Transverse colon (tissue), 4 donors: ENCODE data around the gene INTS7. TPM values are rescaled to one million over a fixed set of nuclear protein-coding genes. Genes with fewer than 3 reads are reported as not detected.

Experiments used
- DNase-seq: peaks from one replicate; pipeline ENCODE4 v3.0.0-alpha.2; 2019
- H3K27ac ChIP-seq, 4 donors: fragments of 200-600 bp; sonication (generic); 2 replicates each; pipeline ENCODE4 v1.5.1; 2016 to 2018; ENCODE audit warnings: inconsistent platforms in 4 of 4
- H3K27me3 ChIP-seq: fragments of 200-600 bp; sonication (generic); 2 replicates; pipeline ENCODE4 v1.5.1; 2017; ENCODE audit warnings: inconsistent platforms
- H3K36me3 ChIP-seq, 4 donors: fragments of 200-600 bp; sonication (generic); 2 replicates each; pipeline ENCODE4 v1.5.1; 2017 to 2019; ENCODE audit warnings: inconsistent platforms in 4 of 4
- H3K4me1 ChIP-seq, 4 donors: fragments of 200-600 bp; sonication (generic); 2 replicates each; pipeline ENCODE4 v1.5.1; 2017 to 2020; ENCODE audit warnings: inconsistent platforms in 4 of 4
- H3K4me3 ChIP-seq, 4 donors: fragments of 200-600 bp; sonication (generic); 1 replicate in 1 of 4; 2 replicates in 3 of 4; pipeline versions ENCODE4 v1.5.1 to v1.6.1; 2017 to 2019; ENCODE audit warnings: inconsistent platforms in 4 of 4
- H3K9me3 ChIP-seq, 2 donors: fragments of 200-600 bp; sonication (generic); 2 replicates each; pipeline ENCODE4 v1.5.1; 2017 to 2019; ENCODE audit warnings: inconsistent platforms in 2 of 2
- CTCF ChIP-seq, 5 experiments: fragments of 200-600 bp in 3 of 5; fragments of 450-650 bp in 2 of 5; sonication (generic) in 3 of 5; IDR thresholded peaks; 1 replicate in 2 of 5; 2 replicates in 3 of 5; pipeline ENCODE4 v1.5.1; 2016 to 2017; ENCODE audit warnings: antibody characterized with exemption in 5 of 5, inconsistent platforms in 3 of 5, mild to moderate bottlenecking in 2 of 5, moderate library complexity in 1 of 5
- EP300 ChIP-seq: sonication (generic); formaldehyde crosslinking; IDR thresholded peaks from one replicate; pipeline ENCODE4 v1.6.1; 2017; ENCODE audit warnings: antibody characterized with exemption, low read depth
- POLR2A ChIP-seq: fragments of 450-650 bp; IDR thresholded peaks from one replicate; pipeline ENCODE4 v1.6.1; 2016; ENCODE audit warnings: antibody characterized with exemption, mild to moderate bottlenecking, moderate library complexity
- POLR2AphosphoS5 ChIP-seq, 3 donors: sonication (generic); formaldehyde crosslinking; IDR thresholded peaks; one replicate each; pipeline ENCODE4 v1.6.1; 2016; ENCODE audit warnings: antibody characterized with exemption in 3 of 3
- WGBS, 2 donors: methylation state at CpG; one replicate each; pipeline ENCODE4 v1.1.5; 2018; ENCODE audit warnings: low coverage in 1 of 2; 5-methylcytosine and 5-hydroxymethylcytosine counted together
- in situ Hi-C, 4 donors: fragments of 200-750 bp; cut with MboI; loops; one replicate each; pipeline versions ENCODE4 v1.15.0 to v1.15.1; 2017; ENCODE audit warnings: low sequenced_read_pairs in 3 of 4, low pct_ligation_motif_present in 1 of 4, low pct_unique_long_range_greater_than_20kb in 1 of 4
- intact Hi-C: fragments of 100-400 bp; cut with DNase I; formaldehyde crosslinking; loops from one replicate; pipeline ENCODE4 v1.15.1; 2023; ENCODE audit warnings: low total_unique reads
- total RNA-seq, 4 donors: library from RNA; depleted of rRNA; stranded (reverse); fragments of >200 nt; gene quantifications; one replicate each; pipeline ENCODE4 v1.1.0, GENCODE V29; 2016

INTS7 gene
- total RNA-seq, 4 donors from 2014 or later, result 7.1 to 10.0 (median 9.5) TPM

GRCh38 chr1:211908951-211909350 lies 126.4 kb downstream of the INTS7 start:
- Histone ChIP-seq H3K9me3 (no peaks in the 10 kb centered on the region), H3K4me3 (no peak overlapping the region), H3K36me3 (no peaks in the 10 kb centered on the region), H3K27ac (no peak overlapping the region), H3K27me3 (no peaks in the 10 kb centered on the region), H3K4me1 (peaks cover 6 to 24% (median 13%) of the 10 kb centered on the region in 4 donors)
- in situ Hi-C loops, result no loop called here
- no peak for TF ChIP-seq POLR2AphosphoS5 (IDR thresholded peaks at IDR 0.05)
- TF ChIP-seq EP300, result no peak
- TF ChIP-seq CTCF (IDR thresholded peaks at IDR 0.05), result no peak
- no peak for TF ChIP-seq POLR2A
- 96% methylated on average over 2 of the region's 2 CpGs; no CpG with 5 or more reads in 1 of the 2 donors for whole genome bisulfite sequencing, 2 donors
- DNase-seq, result no peak
- intact Hi-C loops, result no loop called here

- DNase-seq, result no peak
- Histone ChIP-seq H3K27ac (no peak overlapping the region), H3K27me3 (no peaks in the 10 kb centered on the region), H3K36me3 (no peaks in the 10 kb centered on the region), H3K9me3 (no peaks in the 10 kb centered on the region), H3K4me1 (peaks cover 10 to 29% (median 17%) of the 10 kb centered on the region in 4 donors), H3K4me3 (no peak overlapping the region)
- no peak for TF ChIP-seq CTCF (IDR thresholded peaks at IDR 0.05)
- in situ Hi-C loops (no loop called here), intact Hi-C loops (no loop called here)
- WGBS, 2 donors, result 67 to 78% methylated on average over 2 of the region's 2 CpGs
Measured at GRCh38 chr1:211908453-211908852, 126.9 kb downstream of the INTS7 start.

GRCh38 chr1:211903490-211904245 lies 131.7 kb downstream of the INTS7 start:
- peak; percentile 26 for DNase-seq

More at GRCh38 chr1:211903490-211904245, 131.7 kb downstream of the INTS7 start:
- Histone ChIP-seq H3K4me1 (peaks cover 5 to 18% (median 9%) of the 10 kb centered on the region in 4 donors), H3K27ac (peak overlapping the region; percentile 47 to 63 (median 53)), H3K36me3 (no peaks in the 10 kb centered on the region), H3K27me3 (no peaks in the 10 kb centered on the region), H3K9me3 (no peaks in the 10 kb centered on the region), H3K4me3 (no peak overlapping the region)
- 30 to 46% methylated on average over 2 of the region's 2 CpGs for WGBS, 2 donors
- no peak for TF ChIP-seq CTCF (IDR thresholded peaks at IDR 0.05)
- TF ChIP-seq EP300, result no peak
- TF ChIP-seq POLR2A, result no peak
- no peak for TF ChIP-seq POLR2AphosphoS5 (IDR thresholded peaks at IDR 0.05)
- intact Hi-C loops (no loop called here), in situ Hi-C loops (no loop called here)
